Large intestine (tissue), 3 donors: ENCODE measurements around the gene GAS2L1. TPM values are rescaled to one million over a fixed set of nuclear protein-coding genes. Genes with fewer than 3 reads are reported as not detected.

ENCODE experiments used
- DNase-seq, 2 donors: peaks; one replicate each; pipeline versions ENCODE4 v3.0.0 to v3.0.0-alpha.2; 2013
- H3K27ac ChIP-seq: one replicate; pipeline ENCODE4 v1.5.1; 2013; ENCODE audit warnings: low read length
- H3K27me3 ChIP-seq: 2 replicates; pipeline ENCODE4 v1.6.1; 2013; ENCODE audit warnings: low read length; ENCODE audit not compliant: control insufficient read depth, insufficient read depth
- H3K36me3 ChIP-seq: 2 replicates; pipeline ENCODE4 v1.6.1; 2013; ENCODE audit warnings: low read length; ENCODE audit not compliant: control insufficient read depth, insufficient read depth
- H3K4me1 ChIP-seq: one replicate; pipeline ENCODE4 v1.6.1; 2013; ENCODE audit warnings: low read length; ENCODE audit not compliant: control insufficient read depth, insufficient read depth
- H3K4me3 ChIP-seq: one replicate; pipeline ENCODE4 v1.5.1; 2013; ENCODE audit warnings: low read length
- H3K9me3 ChIP-seq: one replicate; pipeline ENCODE4 v1.6.1; 2013; ENCODE audit warnings: mild to moderate bottlenecking, low read depth, low read length, moderate library complexity; ENCODE audit not compliant: control insufficient read depth
- WGBS: methylation state at CpG from one replicate; pipeline ENCODE4 v1.1.5; 2013; ENCODE audit warnings: low lambda C conversion rate; ENCODE audit not compliant: insufficient coverage; 5-methylcytosine and 5-hydroxymethylcytosine counted together
- polyA plus RNA-seq: library from polyadenylated mRNA; unstranded; fragments of 120-200 nt; gene quantifications from one replicate; pipeline ENCODE4 v1.2.1, GENCODE V29; 2013

Gene GAS2L1
- polyA plus RNA-seq, 1 donor: 6.1 TPM

DNA sequence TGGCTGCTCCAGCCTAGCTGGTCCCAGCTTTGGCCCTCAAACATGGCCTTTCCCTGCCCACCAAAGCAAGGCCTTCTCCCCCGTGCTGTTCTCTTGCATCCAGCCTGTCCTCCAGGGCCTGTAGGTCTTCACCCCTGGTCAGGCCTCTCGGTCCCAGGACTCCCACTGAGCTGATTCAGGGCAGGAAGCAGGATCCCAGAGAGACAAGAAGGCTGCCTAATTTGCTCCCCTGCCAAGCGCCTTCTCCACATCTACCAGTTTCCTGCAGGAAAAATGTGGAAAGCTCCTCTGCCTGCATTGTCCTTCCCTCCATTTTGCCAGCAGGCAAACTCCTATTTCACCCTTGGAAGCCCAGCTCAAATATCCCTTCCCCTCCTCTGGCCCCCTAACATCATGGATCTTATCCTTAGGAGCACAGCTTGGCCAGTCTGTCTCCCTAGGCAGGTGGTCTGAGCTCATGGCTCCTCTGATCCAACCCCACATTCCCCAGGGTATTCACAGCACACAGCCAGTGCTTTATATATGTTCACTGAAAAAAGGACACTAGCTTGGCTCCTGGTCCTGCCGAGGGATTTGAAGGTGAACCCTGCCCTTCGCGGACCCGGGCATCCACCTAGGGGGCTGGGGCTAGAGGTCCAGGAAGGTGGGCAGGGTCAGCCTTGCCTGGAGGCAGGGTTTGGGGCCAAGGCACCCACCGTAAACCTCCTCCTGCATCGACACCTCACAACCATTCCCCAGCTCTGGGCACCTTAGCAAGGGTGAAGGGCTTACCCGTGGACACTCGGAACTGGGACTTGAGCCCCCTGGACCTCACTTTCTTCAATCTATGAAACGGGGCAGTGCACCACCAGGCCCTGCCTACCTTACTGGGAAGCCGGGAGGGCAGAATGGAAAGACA lies 39.6 kb upstream of the GAS2L1 start:
- DNase-seq: no peak
- Histone ChIP-seq H3K27ac (peak overlapping the region; percentile 80), H3K36me3 (peaks cover 11% of the 10 kb centered on the region), H3K27me3 (no peaks in the 10 kb centered on the region), H3K4me1 (peaks cover 14% of the 10 kb centered on the region), H3K9me3 (no peaks in the 10 kb centered on the region), H3K4me3 (peak overlapping the region; percentile 60)
- 83% methylated on average over 1 of the region's 13 CpGs for WGBS

DNA sequence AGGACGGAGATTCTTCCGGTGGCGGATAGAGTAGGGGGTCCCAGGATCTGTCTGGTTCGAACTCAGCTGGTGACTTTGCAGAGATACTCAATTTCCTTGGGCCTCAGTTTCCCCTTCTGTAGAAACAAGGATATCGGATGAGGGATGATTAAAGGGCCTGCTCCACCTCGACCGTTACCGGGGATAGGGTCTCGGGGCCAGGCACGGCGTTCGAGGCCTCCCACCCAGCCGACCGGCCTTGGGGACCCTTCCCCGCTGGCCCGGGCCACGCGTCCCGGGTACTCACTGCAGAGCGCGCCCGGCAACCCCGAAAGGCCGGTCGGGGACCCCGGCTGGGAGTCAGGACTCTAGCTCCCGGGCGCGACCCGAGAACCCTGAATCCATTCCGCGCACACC lies 39.0 kb upstream of the GAS2L1 start:
- WGBS: no CpG with 5 or more reads among the region's 32 CpGs
- Histone ChIP-seq H3K4me3 (peak overlapping the region; percentile 60), H3K27me3 (no peaks in the 10 kb centered on the region), H3K36me3 (peaks cover 16% of the 10 kb centered on the region), H3K9me3 (no peaks in the 10 kb centered on the region), H3K4me1 (peaks cover 20% of the 10 kb centered on the region), H3K27ac (peak overlapping the region; percentile 80)
- DNase-seq: no peak

DNA sequence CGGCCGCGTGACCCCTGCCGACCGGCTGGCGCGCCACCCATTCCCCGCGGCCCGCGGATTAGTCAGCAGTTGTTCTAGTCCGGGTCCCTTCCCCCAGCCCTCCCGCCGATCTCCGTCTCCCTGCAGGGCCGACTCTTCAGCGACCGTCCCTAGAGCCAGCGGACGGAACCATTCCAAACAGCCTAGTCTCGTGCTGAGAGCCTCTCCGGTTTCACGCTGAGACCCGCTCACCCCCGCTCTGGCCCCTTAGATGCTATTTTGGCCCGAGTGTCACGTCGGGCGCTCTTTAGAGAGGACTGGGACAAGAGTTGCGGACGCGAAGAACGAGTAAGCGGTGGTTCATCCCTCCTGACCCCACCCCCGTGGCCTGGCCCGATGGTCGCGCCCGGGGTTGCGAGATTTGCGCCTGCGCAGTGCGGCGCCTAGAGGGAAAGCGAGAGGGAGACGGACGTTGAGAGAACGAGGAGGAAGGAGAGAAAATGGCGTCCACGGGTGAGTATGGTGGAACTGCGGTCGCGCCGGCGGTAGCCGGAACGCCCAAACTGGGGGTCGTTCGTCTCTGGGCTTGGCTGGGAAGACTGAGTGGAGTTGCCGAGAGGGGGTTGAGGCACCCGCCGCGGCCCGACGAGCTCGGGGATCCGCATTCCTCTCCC lies 38.5 kb upstream of the GAS2L1 start, which contains the start of the genes EWSR1 and RHBDD3:
TSS of gene EWSR1 (plus strand) at position 411 of the 653 bp plus-strand sequence. CDS start at position 480, 69 bp downstream.
TSS of gene RHBDD3 (minus strand) at position 124 of the 653 bp plus-strand sequence. CDS start 2,355 bp downstream, outside the sequence.
- WGBS: no CpG with 5 or more reads among the region's 67 CpGs
- Histone ChIP-seq H3K27me3 (no peaks in the 10 kb centered on the region), H3K4me1 (peaks cover 22% of the 10 kb centered on the region), H3K4me3 (peak within 1 kb of the TSS; percentile 60), H3K9me3 (no peaks in the 10 kb centered on the region), H3K36me3 (peaks cover 21% of the 10 kb centered on the region), H3K27ac (peak within 1 kb of the TSS; percentile 80)
- DNase-seq: peak; percentile 93 to 98

DNA sequence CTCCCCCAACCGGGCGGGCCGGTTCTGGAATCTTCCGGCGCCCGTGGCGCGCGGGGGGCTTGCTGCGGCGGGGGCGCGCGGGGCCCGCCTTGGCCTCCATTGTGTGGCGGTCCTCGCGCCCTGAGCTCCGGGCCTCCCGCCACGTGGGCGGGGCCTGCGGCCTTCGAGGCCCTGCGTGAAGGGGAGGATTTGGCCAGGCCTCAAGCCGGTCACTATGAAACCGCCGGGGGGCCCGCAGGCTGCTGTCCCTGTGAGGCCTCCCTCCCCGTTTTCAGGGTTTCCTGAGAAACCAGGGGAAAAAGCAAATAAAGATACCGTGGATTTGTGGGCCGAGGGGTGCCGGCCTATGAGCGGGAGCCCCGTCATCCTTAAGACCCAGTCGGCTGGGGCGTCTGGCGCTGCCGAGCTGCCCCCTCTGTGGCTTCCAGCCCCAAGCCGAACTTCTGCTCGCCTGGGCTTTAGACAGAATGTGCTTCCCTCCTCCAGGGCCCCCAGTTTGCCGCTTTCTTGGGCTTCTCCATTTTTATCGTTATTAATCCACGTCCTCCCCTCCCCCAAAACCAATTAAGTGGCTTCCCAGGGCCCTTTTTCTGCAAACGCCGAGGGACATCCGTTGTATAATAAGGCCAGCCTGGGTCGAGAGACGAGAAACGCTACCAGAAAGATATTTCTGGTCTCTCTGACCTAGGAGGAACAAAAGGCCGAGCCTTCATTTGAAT lies 37.8 kb upstream of the GAS2L1 start:
- peak overlapping the region; percentile 80 for H3K27ac ChIP-seq
- WGBS: 5% methylated on average over 4 of the region's 51 CpGs
- no peaks in the 10 kb centered on the region for H3K27me3 ChIP-seq
- H3K9me3 ChIP-seq: no peaks in the 10 kb centered on the region
- peak overlapping the region; percentile 60 for H3K4me3 ChIP-seq
- peaks cover 27% of the 10 kb centered on the region for H3K36me3 ChIP-seq
- DNase-seq: peak; percentile 44 to 70
- H3K4me1 ChIP-seq: peaks cover 22% of the 10 kb centered on the region

DNA sequence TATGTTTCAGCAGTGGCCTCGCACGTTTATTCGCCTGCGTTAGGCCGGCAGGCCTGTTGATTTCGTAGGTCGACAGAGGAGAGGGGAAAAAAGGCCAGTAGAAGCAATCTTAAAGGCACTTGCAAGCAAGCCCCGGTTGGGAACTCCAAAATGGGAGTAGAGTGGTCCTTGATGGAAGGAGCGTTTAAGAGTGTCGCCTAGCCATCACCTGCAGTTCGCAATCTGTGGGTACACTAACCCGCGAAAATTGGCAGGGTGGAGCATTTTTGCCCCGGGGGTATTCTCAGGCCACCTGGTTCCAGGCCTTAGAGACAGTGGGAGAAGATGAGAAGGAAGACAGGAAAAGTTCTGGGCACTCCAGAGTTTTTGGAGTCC lies 37.2 kb upstream of the GAS2L1 start:
- Histone ChIP-seq H3K4me1 (peaks cover 22% of the 10 kb centered on the region), H3K27me3 (no peaks in the 10 kb centered on the region), H3K27ac (peak overlapping the region; percentile 80), H3K9me3 (no peaks in the 10 kb centered on the region), H3K4me3 (peak overlapping the region; percentile 60), H3K36me3 (peaks cover 29% of the 10 kb centered on the region)
- no CpG with 5 or more reads among the region's 14 CpGs for WGBS
- no peak for DNase-seq

DNA sequence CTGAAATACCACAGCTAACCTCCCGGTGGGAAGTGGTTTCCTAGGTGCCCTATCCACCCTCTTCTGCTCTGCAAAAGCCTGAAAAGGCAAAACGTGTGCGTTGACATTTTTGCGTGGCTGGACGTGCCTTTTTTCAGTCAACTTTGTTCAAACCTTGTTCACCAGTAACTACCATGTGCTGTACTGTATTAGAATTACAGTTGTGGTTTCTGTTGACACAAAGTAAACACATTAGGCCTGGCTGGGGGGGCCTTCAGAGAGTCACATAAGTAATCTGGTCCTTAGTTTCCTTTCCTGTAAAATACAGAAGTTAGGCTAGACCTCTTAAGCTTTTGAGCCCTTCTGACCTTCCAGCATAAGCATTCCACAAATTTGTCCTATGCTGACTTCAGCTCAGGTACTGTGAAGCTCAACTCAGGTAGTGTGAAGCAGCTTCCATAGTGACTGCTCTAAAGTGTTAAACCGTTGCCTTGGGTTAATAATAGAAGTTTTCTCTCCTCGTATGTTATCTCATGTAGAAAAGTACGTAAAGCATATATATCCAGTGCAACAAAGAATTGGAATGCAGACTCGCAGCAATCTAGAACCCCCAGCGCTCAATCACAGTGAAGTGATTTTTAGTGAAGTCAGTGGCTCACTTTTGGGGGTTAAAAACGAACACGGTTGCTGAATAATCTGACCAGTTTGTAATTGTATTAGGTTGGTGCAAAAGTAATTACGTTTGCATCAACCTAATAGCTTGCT lies 36.5 kb upstream of the GAS2L1 start:
- H3K27me3 ChIP-seq: no peaks in the 10 kb centered on the region
- peak in 1 of 2 donors; percentile 41 for DNase-seq
- H3K27ac ChIP-seq: peak overlapping the region; percentile 80
- 12% methylated on average over 5 of the region's 13 CpGs for WGBS
- peaks cover 22% of the 10 kb centered on the region for H3K4me1 ChIP-seq
- H3K9me3 ChIP-seq: no peaks in the 10 kb centered on the region
- H3K36me3 ChIP-seq: peaks cover 32% of the 10 kb centered on the region
- peak overlapping the region; percentile 60 for H3K4me3 ChIP-seq

DNA sequence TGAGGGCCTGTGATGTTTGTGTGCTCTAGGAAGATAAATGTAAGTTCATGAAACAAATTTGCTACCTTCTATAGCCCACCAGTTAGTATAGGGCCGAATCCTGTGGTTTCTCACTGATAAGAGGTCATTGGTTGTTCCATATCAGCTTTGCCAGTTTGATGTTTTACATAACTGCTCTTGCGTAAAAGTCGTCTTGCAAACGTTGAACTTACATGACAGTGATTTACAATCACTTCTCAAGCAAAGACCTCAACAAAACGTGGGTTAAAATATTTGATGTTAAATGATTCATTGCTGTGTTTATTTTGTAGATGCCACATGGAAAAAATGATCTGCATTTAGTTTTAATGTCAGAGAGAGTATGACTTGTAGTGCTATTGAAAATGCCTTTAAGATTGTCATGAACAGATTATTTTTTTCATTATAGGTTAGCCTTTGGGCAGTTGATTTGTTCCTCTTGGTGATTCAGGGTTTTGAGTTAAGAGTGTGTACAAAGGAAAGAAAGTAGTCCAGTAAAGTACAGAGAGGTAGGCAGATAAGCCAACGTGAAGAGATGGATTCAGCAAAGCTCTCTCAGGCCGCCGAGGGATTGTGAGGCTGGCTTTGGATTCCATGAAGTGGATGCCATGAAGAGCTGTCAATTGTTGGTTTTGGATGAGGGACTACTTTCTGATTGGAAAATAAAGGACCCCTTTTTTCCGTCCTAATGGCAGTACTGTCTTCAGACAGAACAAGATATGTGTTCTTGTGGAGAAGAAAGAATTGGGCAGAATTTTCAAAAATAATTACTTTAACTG lies 35.8 kb upstream of the GAS2L1 start:
- Histone ChIP-seq H3K4me1 (peaks cover 27% of the 10 kb centered on the region), H3K27ac (peak overlapping the region; percentile 80), H3K9me3 (no peaks in the 10 kb centered on the region), H3K4me3 (peak overlapping the region; percentile 60), H3K27me3 (no peaks in the 10 kb centered on the region), H3K36me3 (peaks cover 32% of the 10 kb centered on the region)
- DNase-seq: peak; percentile 55 to 80
- 0% methylated on average over 3 of the region's 9 CpGs for WGBS

DNA sequence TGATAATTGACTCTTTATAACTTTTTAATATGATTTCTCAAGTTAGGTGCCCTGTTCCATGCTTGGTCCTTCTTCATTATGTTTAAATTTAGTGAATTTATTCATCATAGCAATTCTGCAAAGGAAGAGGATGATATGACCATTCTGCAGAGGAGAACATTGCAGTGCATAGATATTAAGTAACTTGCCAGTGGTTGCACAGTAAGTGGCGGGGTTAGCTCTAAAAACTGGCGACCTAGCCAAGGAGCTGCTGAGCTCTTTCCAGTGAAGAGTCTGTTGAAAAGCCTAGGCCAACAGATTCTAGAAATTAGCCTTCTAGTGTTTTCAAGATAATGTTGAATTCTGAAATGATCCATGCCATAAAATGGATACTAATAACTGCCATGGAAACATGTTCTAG lies 33.8 kb upstream of the GAS2L1 start:
- Histone ChIP-seq H3K4me3 (no peak overlapping the region), H3K27me3 (no peaks in the 10 kb centered on the region), H3K4me1 (peaks cover 25% of the 10 kb centered on the region), H3K9me3 (no peaks in the 10 kb centered on the region), H3K36me3 (peaks cover 42% of the 10 kb centered on the region), H3K27ac (no peak overlapping the region)
- DNase-seq: no peak
- WGBS: no CpG with 5 or more reads among the region's 2 CpGs

DNA sequence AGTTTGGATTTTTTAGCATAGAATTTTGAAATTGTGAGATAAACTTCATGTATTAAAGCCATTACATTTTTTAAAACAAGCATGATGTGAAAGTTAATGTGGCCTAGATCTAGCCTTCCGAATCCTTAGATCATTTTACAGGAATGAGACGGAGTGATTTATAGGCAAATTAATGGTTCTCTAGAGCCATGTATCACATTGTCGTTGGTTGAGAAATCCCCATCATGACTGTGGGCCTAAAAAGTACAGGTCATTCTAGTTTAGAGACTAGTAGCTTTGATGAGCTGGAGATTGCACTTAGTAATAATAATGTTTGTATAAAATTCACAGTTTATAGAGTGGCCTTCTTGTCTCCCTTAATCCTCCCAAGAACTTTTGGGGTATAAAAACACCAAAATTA lies 31.3 kb upstream of the GAS2L1 start:
- Histone ChIP-seq H3K36me3 (peaks cover 67% of the 10 kb centered on the region), H3K4me3 (no peak overlapping the region), H3K9me3 (no peaks in the 10 kb centered on the region), H3K27me3 (no peaks in the 10 kb centered on the region), H3K4me1 (peaks cover 29% of the 10 kb centered on the region), H3K27ac (no peak overlapping the region)
- WGBS: 40% methylated on average over 1 of the region's 3 CpGs
- DNase-seq: no peak
